ENCODE measurements around the gene DENND2D.

DENND2D gene

DNA sequence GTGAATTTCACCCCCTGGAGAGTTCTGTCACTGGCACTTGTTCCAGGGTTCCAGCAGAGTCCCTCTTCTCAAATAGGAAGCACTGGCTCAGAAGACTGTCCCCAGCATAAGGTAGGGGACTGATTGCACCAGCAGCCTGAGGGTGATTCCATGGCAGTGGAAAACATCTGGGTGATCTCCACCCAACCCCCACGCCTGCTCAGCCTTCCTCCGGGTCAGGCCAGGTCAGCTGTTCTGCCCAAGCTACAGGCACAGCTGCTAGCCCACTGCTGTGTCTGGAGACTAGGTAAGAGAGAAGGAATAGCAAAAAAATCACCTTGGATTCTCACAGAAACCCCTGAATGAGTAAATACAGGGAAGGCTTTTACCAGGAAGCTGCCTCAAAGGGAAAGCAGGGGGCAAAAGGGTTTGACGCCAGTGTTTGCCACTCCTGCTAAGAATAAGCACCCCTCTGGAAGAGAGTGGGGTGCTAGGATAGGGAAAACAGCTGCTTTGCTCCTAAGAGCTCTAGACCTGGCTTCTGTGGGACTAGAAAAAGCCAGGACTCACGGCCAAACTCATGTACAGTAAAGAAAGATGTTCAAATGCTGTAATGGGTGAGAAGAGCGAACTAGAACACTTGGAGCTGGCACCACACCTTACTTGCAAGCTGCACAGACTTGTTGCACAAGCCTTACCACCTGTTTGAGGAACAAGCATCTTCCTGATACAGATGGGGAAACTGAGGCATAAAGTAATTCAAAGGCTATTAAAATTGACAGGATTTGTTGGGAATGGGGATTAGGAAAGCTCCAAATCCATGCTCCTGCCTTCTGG, 1.0 kb upstream of the DENND2D start:
- in situ Hi-C loops (cut with HindIII; ENCODE audit: low sequenced_read_pairs) = loop anchor here (25.0 kb wide), 1 partner anchor 561 kb away; the partner anchor contains the start of gene DDX20
- no peak for DNase-seq (ENCODE audit: low read depth)
- TF ChIP-seq, protein P1, sequence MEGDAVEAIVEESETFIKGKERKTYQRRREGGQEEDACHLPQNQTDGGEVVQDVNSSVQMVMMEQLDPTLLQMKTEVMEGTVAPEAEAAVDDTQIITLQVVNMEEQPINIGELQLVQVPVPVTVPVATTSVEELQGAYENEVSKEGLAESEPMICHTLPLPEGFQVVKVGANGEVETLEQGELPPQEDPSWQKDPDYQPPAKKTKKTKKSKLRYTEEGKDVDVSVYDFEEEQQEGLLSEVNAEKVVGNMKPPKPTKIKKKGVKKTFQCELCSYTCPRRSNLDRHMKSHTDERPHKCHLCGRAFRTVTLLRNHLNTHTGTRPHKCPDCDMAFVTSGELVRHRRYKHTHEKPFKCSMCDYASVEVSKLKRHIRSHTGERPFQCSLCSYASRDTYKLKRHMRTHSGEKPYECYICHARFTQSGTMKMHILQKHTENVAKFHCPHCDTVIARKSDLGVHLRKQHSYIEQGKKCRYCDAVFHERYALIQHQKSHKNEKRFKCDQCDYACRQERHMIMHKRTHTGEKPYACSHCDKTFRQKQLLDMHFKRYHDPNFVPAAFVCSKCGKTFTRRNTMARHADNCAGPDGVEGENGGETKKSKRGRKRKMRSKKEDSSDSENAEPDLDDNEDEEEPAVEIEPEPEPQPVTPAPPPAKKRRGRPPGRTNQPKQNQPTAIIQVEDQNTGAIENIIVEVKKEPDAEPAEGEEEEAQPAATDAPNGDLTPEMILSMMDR (IDR thresholded peaks at IDR 0.05; ENCODE audit: low read depth, low read length, missing control alignments) = no peak
- H3K4me3 ChIP-seq (ENCODE audit: low read depth, low read length) = no peak overlapping the region

DNA sequence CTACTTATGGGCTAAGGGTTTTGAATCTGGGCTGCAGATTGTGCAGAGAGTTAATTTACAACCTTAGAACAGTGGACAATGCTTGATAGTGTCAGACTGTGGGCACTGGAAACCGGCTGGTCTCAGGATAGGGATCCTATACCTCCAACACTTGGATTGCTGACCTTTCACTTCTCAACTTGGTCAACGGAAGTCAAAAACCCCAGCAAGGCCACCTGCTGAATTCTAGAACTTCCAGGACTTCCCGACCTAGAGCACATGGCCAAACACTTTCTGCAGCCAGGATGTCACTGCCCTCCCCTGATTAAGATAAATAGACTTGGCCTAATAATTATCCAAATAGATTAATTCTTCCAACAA, 336 bp upstream of the DENND2D start:
- no peak for DNase-seq (ENCODE audit: low read depth)
- TF ChIP-seq, protein P1 (IDR thresholded peaks at IDR 0.05; ENCODE audit: low read depth, low read length, missing control alignments) = no peak
- H3K4me3 ChIP-seq (ENCODE audit: low read depth, low read length) = no peak overlapping the region
- in situ Hi-C loops (cut with HindIII; ENCODE audit: low sequenced_read_pairs) = loop anchor here (25.0 kb wide), 1 partner anchor 562 kb away; the partner anchor contains the start of gene DDX20

- TF ChIP-seq, protein P1 (IDR thresholded peaks at IDR 0.05; ENCODE audit: low read depth, low read length, missing control alignments) = no peak
- no peak for DNase-seq (ENCODE audit: low read depth)
- in situ Hi-C loops (cut with HindIII; ENCODE audit: low sequenced_read_pairs) = no loop called here
- no peak overlapping the region for H3K4me3 ChIP-seq (ENCODE audit: low read depth, low read length)
Observed at GRCh38 chr1:111199329-111199728, 1.1 kb downstream of the DENND2D start.

DNA sequence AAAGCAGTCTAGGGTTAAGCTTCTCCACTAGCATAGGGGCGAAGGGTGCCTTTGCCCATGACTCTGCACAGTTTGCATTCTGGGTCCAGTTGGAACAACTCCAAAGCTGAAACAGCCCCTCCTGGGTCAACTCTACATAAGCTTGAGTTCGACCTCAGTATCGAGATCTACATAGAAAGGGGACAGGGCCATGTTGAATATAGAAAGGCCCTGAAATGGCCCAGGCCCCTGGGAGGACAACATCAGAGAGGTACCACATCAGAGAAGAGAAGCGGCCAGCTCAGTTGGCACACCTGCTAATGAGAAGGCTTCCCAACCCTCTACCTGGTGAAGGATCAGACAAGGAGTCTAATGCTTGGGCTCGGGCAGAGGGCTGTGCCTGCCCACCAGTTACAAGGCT, 1.6 kb downstream of the DENND2D start:
- TF ChIP-seq, protein P1 (IDR thresholded peaks at IDR 0.05; ENCODE audit: low read depth, low read length, missing control alignments) = no peak
- in situ Hi-C loops (cut with HindIII; ENCODE audit: low sequenced_read_pairs) = no loop called here
- H3K4me3 ChIP-seq (ENCODE audit: low read depth, low read length) = no peak overlapping the region
- no peak for DNase-seq (ENCODE audit: low read depth)

- DNase-seq (ENCODE audit: low read depth) = no peak
- no peak overlapping the region for H3K4me3 ChIP-seq (ENCODE audit: low read depth, low read length)
- TF ChIP-seq, protein P1 (IDR thresholded peaks at IDR 0.05; ENCODE audit: low read depth, low read length, missing control alignments) = no peak
- in situ Hi-C loops (cut with HindIII; ENCODE audit: low sequenced_read_pairs) = no loop called here
Observed at GRCh38 chr1:111197598-111198284, 2.7 kb downstream of the DENND2D start.

DNA sequence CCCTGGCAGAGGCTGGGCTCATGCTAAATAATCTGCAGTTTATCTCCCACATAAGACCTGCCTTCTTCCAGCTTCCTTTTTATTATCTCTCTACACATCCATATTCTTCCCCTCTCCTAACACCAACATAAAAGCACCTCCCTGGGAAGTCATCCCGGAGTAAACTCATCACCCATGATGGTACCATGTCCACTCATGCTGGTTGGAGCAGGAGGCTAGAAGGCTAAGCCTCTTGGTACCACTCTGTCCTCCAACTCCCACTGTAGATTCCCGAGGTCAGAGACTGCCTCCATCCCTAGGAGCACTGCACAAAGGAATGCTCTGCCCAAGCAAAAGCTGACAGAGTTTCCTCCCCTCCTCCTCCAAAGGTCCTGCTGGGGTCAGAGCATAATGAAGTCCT, 4.2 kb downstream of the DENND2D start:
- in situ Hi-C loops (cut with HindIII; ENCODE audit: low sequenced_read_pairs) = no loop called here
- H3K4me3 ChIP-seq (ENCODE audit: low read depth, low read length) = no peak overlapping the region
- TF ChIP-seq, protein P1 (IDR thresholded peaks at IDR 0.05; ENCODE audit: low read depth, low read length, missing control alignments) = no peak

More for the DNA sequence above, 4.2 kb downstream of the DENND2D start:
- DNase-seq (ENCODE audit: low read depth) = no peak
